H1 (cell line): ENCODE measurements around the gene MYH6. TPM values are rescaled to one million over a fixed set of nuclear protein-coding genes. Genes with fewer than 3 reads are reported as not detected.
"Not testable (repeated sequence)": the region's sequence is repeated elsewhere in the genome, so short reads cannot be mapped to it uniquely, and the experiment has no call there.

Source experiments
- CTCF ChIA-PET: fragments of 300-600 bp; sonication (Branson Sonifier 250); formaldehyde crosslinking; loops from one replicate; lab custom pipeline; 2021; ENCODE audit not compliant: partially characterized antibody; lab: Charles Lee
- POLR2A ChIA-PET: fragments of 300-600 bp; sonication (Branson Sonifier 250); formaldehyde crosslinking; loops from one replicate; lab custom pipeline; 2021; ENCODE audit warnings: inconsistent platforms; ENCODE audit not compliant: partially characterized antibody; lab: Charles Lee
- DNase-seq, 2 experiments: peaks; one replicate each; pipeline versions ENCODE4 v3.0.0 to v3.0.0-alpha.2; 2010 to 2022; ENCODE audit warnings: low spot score in 2 of 2, low read depth in 1 of 2, mixed read lengths in 1 of 2
- FAIRE-seq: peaks from 2 replicates; lab custom pipeline; 2011; peaks lifted over from hg19 to GRCh38; lab: Jason Lieb, UNC
- H2AFZ ChIP-seq: 2 replicates; pipeline ENCODE4 v1.8.1; 2012; ENCODE audit warnings: low read length, inconsistent platforms
- H2AK5ac ChIP-seq: 2 replicates; pipeline ENCODE4 v1.6.1; 2013; ENCODE audit warnings: low read depth, low read length
- H2BK120ac ChIP-seq: replicated peaks from 2 replicates; pipeline ENCODE3; 2013; ENCODE audit warnings: low read depth, low read length, inconsistent platforms
- H2BK12ac ChIP-seq: 2 replicates; pipeline ENCODE4 v1.6.1; 2013; ENCODE audit warnings: low read depth, low read length
- H2BK15ac ChIP-seq: 2 replicates; pipeline ENCODE4 v1.6.1; 2013; ENCODE audit warnings: low read length
- H2BK20ac ChIP-seq: 2 replicates; pipeline ENCODE4 v1.6.1; 2013; ENCODE audit warnings: low read length
- H2BK5ac ChIP-seq: 2 replicates; pipeline ENCODE4 v1.6.1; 2013; ENCODE audit warnings: low read depth, low read length
- H3K14ac ChIP-seq: 2 replicates; pipeline ENCODE4 v1.6.1; 2013; ENCODE audit warnings: inconsistent platforms; ENCODE audit not compliant: insufficient read length
- H3K18ac ChIP-seq: 2 replicates; pipeline ENCODE4 v1.6.1; 2013; ENCODE audit warnings: low read length; ENCODE audit errors: extremely low read depth
- H3K23ac ChIP-seq: 2 replicates; pipeline ENCODE4 v1.6.1; 2013; ENCODE audit warnings: inconsistent platforms; ENCODE audit not compliant: insufficient read length
- H3K23me2 ChIP-seq: 2 replicates; pipeline ENCODE4 v1.6.1; 2013; ENCODE audit warnings: low read depth, low read length
- H3K27ac ChIP-seq: 2 replicates; pipeline ENCODE4 v1.6.1; 2011; ENCODE audit warnings: low read depth, low read length, inconsistent platforms
- H3K27me3 ChIP-seq, 4 experiments: replicated peaks in 1 of 4; 1 replicate in 1 of 4; 2 replicates in 3 of 4; pipeline versions ENCODE4 v1.6.1 to v1.8.1; 2011 to 2013; ENCODE audit warnings: low read length in 3 of 4, mild to moderate bottlenecking in 3 of 4, inconsistent platforms in 2 of 4, mixed read lengths in 2 of 4, moderate library complexity in 1 of 4; ENCODE audit not compliant: control insufficient read depth in 3 of 4, insufficient read depth in 3 of 4; ENCODE audit errors: extremely low read depth in 1 of 4
- H3K36me3 ChIP-seq, 4 experiments: 2 replicates each; pipeline versions ENCODE4 v1.6.1 to v1.8.1; 2011 to 2013; ENCODE audit warnings: mild to moderate bottlenecking in 4 of 4, low read length in 3 of 4, moderate library complexity in 2 of 4, control low read depth in 1 of 4, inconsistent platforms in 1 of 4; ENCODE audit not compliant: insufficient read depth in 4 of 4, control insufficient read depth in 2 of 4
- H3K4ac ChIP-seq: replicated peaks from 2 replicates; pipeline ENCODE3; 2013; ENCODE audit warnings: low read length, low read depth, mixed read lengths, inconsistent platforms; ENCODE audit not compliant: insufficient read length
- H3K4me1 ChIP-seq, 4 experiments: replicated peaks in 1 of 4; 1 replicate in 1 of 4; 2 replicates in 3 of 4; pipeline versions ENCODE4 v1.6.1 to v1.8.1; 2011 to 2013; ENCODE audit warnings: low read length in 3 of 4, inconsistent platforms in 2 of 4, mixed read lengths in 1 of 4; ENCODE audit not compliant: insufficient read depth in 4 of 4, control insufficient read depth in 3 of 4
- H3K4me2 ChIP-seq, 2 experiments: 2 replicates each; pipeline versions ENCODE4 v1.6.1 to v1.8.1; 2011 to 2013; ENCODE audit warnings: low read depth in 2 of 2, low read length in 2 of 2, control low read depth in 1 of 2, inconsistent platforms in 1 of 2, mild to moderate bottlenecking in 1 of 2; ENCODE audit not compliant: insufficient read depth in 1 of 2
- H3K4me3 ChIP-seq, 4 experiments: fragments of 200-600, 300-600 bp in 1 of 4; sonication (generic), shearing (Covaris generic), sonication (Bioruptor Twin) in 1 of 4; 2 replicates each; pipeline versions ENCODE4 v1.5.1 to v1.8.1; 2011 to 2016; ENCODE audit warnings: low read length in 4 of 4, low read depth in 3 of 4, control low read depth in 2 of 4, inconsistent platforms in 2 of 4, mild to moderate bottlenecking in 2 of 4, mixed read lengths in 1 of 4, moderate library complexity in 1 of 4; ENCODE audit not compliant: insufficient read depth in 2 of 4; ENCODE audit errors: extremely low read depth in 1 of 4
- H3K56ac ChIP-seq: replicated peaks from 2 replicates; pipeline ENCODE3; 2013; ENCODE audit warnings: low read depth, mild to moderate bottlenecking, mixed read lengths, low read length, inconsistent platforms; ENCODE audit not compliant: insufficient read length
- H3K79me1 ChIP-seq: 2 replicates; pipeline ENCODE4 v1.6.1; 2013; ENCODE audit warnings: low read depth, low read length, control low read depth
- H3K79me2 ChIP-seq, 2 experiments: 2 replicates each; pipeline versions ENCODE4 v1.6.1 to v1.8.1; 2012 to 2013; ENCODE audit warnings: low read length in 2 of 2, mild to moderate bottlenecking in 2 of 2, inconsistent platforms in 1 of 2; ENCODE audit not compliant: insufficient read depth in 2 of 2, control insufficient read depth in 1 of 2
- H3K9ac ChIP-seq, 4 experiments: replicated peaks in 1 of 4; 1 replicate in 1 of 4; 2 replicates in 3 of 4; pipeline versions ENCODE4 v1.6.1 to v1.8.1; 2011 to 2013; ENCODE audit warnings: low read depth in 3 of 4, low read length in 3 of 4, control low read depth in 2 of 4, mild to moderate bottlenecking in 2 of 4, moderate library complexity in 2 of 4, inconsistent platforms in 1 of 4; ENCODE audit errors: extremely low read depth in 1 of 4
- H3K9me3 ChIP-seq, 2 experiments: 2 replicates each; pipeline versions ENCODE4 v1.6.1 to v1.8.1; 2012 to 2013; ENCODE audit warnings: mild to moderate bottlenecking in 2 of 2, moderate library complexity in 2 of 2, control low read depth in 1 of 2, inconsistent platforms in 1 of 2, low read depth in 1 of 2, low read length in 1 of 2, mixed read lengths in 1 of 2; ENCODE audit not compliant: insufficient read depth in 2 of 2
- H4K20me1 ChIP-seq, 2 experiments: replicated peaks in 1 of 2; 2 replicates each; pipeline versions ENCODE3 to v1.8.1; 2011 to 2013; ENCODE audit warnings: inconsistent platforms in 2 of 2, low read length in 2 of 2, mild to moderate bottlenecking in 1 of 2; ENCODE audit not compliant: insufficient read depth in 2 of 2, control insufficient read depth in 1 of 2
- H4K5ac ChIP-seq: 2 replicates; pipeline ENCODE4 v1.6.1; 2013; ENCODE audit warnings: low read length, low read depth, mixed read lengths, inconsistent platforms; ENCODE audit not compliant: insufficient read length
- H4K8ac ChIP-seq: 2 replicates; pipeline ENCODE4 v1.8.0; 2013; ENCODE audit warnings: mild to moderate bottlenecking, moderate library complexity, low read length, inconsistent platforms; ENCODE audit not compliant: insufficient read depth; ENCODE audit errors: extremely low read depth
- H4K91ac ChIP-seq: replicated peaks from 2 replicates; pipeline ENCODE3; 2013; ENCODE audit warnings: low read length, mixed read lengths, inconsistent platforms; ENCODE audit not compliant: insufficient read length
- WGBS, 2 experiments: shearing (Covaris generic) in 1 of 2; methylation state at CpG; one replicate each; pipeline versions ENCODE4 v1.1.6 to v1.1.7; 2013 to 2015; ENCODE audit warnings: low lambda C conversion rate in 2 of 2, mixed read lengths in 2 of 2, inconsistent platforms in 1 of 2, low coverage in 1 of 2, missing lambda C conversion rate in 1 of 2; ENCODE audit not compliant: insufficient replicate concordance in 2 of 2, insufficient coverage in 1 of 2, insufficient read length in 1 of 2; ENCODE audit errors: extremely low coverage in 1 of 2, missing lambda C conversion rate in 1 of 2; 5-methylcytosine and 5-hydroxymethylcytosine counted together
- polyA plus RNA-seq, 7 experiments: library from polyadenylated mRNA; depleted of rRNA in 3 of 7; stranded (reverse) in 5 of 7; unstranded in 2 of 7; fragments of >200 nt in 5 of 7; fragments of 200-250 nt in 2 of 7; gene quantifications; 1 replicate in 5 of 7; 2 replicates in 1 of 7; 4 replicates in 1 of 7; pipeline versions ENCODE4 v1.2.1 to v1.2.3, GENCODE V29; 2011 to 2013; ENCODE audit warnings: missing spikeins in 2 of 7, mixed read lengths in 2 of 7
- total RNA-seq: library from RNA; stranded (reverse); fragmentation: NEBNext Ultra II Directional; extraction: Animal tissue kit (Norgen Biotek cat#: 25700); gene quantifications from 2 replicates; pipeline ENCODE4 v1.2.1, GENCODE V29; 2021

Gene MYH6
- total and polyA plus RNA-seq, 2 of the 8 experiments (the other 6 are each of a cell fraction or from before 2014, with no cell fraction given): 0.03 TPM; not detected in 1

DNA sequence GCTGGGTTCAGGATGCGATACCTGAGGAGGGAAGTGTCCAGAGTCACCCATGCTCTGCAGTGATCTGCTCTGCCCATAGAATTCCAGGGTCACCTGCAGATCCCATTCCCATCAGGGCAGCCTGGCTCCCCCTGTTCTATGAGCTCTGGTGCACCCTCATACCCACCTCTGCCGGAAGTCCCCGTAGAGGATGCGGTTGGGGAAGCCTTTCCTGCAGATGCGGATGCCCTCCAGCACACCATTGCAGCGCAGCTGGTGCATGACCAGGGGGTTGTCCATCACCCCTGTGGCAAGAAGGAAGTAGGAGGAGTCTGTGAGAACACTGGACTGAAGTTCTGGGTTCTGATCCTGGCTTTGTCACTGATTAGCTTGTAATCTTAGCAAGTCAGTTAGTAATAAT is 17.7 kb upstream of the MYH6 start:
- H4K8ac ChIP-seq: not testable (repeated sequence)
- POLR2A ChIA-PET: interaction anchor here (1.0 kb wide), 1 partner anchor 368 kb away, joined by 3 read pairs; no protein-coding TSS in a partner anchor
- WGBS, 2 experiments: 89% methylated on average over 6 of the region's 6 CpGs; no CpG with 5 or more reads in 1 of the 2 experiments

More for the DNA sequence above, 17.7 kb upstream of the MYH6 start:
- not testable (repeated sequence) for H3K4me3 ChIP-seq, H2AFZ ChIP-seq, H3K27me3 ChIP-seq, H3K27ac ChIP-seq, H2BK12ac ChIP-seq, H2AK5ac ChIP-seq, H3K36me3 ChIP-seq, H3K4ac ChIP-seq, H4K5ac ChIP-seq, FAIRE-seq, H2BK15ac ChIP-seq, H3K56ac ChIP-seq, H3K4me1 ChIP-seq, DNase-seq, H3K4me2 ChIP-seq, H4K91ac ChIP-seq, H3K79me1 ChIP-seq, H3K79me2 ChIP-seq, H3K14ac ChIP-seq, H3K18ac ChIP-seq, H2BK120ac ChIP-seq, H4K20me1 ChIP-seq, H2BK20ac ChIP-seq, H3K23me2 ChIP-seq, H3K9ac ChIP-seq, H3K9me3 ChIP-seq, H2BK5ac ChIP-seq, H3K23ac ChIP-seq
- CTCF ChIA-PET: interaction anchor here (0.9 to 2.7 kb wide), 5 partner anchors 10 to 46 kb away, joined by 3 to 12 read pairs (median 5); partner anchors contain the start of gene MYH7
